Suppressor macrophage treated with lipopolysaccharide for 1 hour (primary cell): ENCODE results near the gene SLU7.

Experiments used
- DNase-seq, 3 donors: peaks; one replicate each; pipeline ENCODE4 v3.0.0-alpha.2; 2020 to 2022

SLU7 gene

GRCh38 chr5:160363660-160364395, 55.1 kb downstream of the SLU7 start:
- no peak for DNase-seq

GRCh38 chr5:160363211-160363610, 55.7 kb downstream of the SLU7 start:
- DNase-seq: no peak

GRCh38 chr5:160361624-160362228, 57.2 kb downstream of the SLU7 start:
- DNase-seq: no peak

- no peak for DNase-seq
These were observed 58.6 kb downstream of the SLU7 start for GRCh38 chr5:160360310-160360709.

- no peak for DNase-seq
These were observed 59.1 kb downstream of the SLU7 start for GRCh38 chr5:160359816-160360215.

- DNase-seq: no peak
These were observed 59.6 kb downstream of the SLU7 start for GRCh38 chr5:160359242-160359641.

- no peak for DNase-seq
These were observed 60.9 kb downstream of the SLU7 start for GRCh38 chr5:160357861-160358411.

- DNase-seq: no peak
These were observed 61.5 kb downstream of the SLU7 start for GRCh38 chr5:160357394-160357793.

GRCh38 chr5:160356550-160357347, 62.1 kb downstream of the SLU7 start:
- DNase-seq: no peak

- DNase-seq: no peak
These were observed 64.2 kb downstream of the SLU7 start for GRCh38 chr5:160354666-160355065.

GRCh38 chr5:160353379-160353778, 65.5 kb downstream of the SLU7 start:
- no peak for DNase-seq

GRCh38 chr5:160352308-160352707, 66.6 kb downstream of the SLU7 start:
- DNase-seq: no peak
